HG02981 (cell line): ENCODE results near the gene NRXN2.
"Not testable (repeated sequence)": the region's sequence is repeated elsewhere in the genome, so short reads cannot be mapped to it uniquely, and the experiment has no call there.

ENCODE experiments used
- ATAC-seq: cut with Tn5 transposase; IDR thresholded peaks from one replicate; pipeline ENCODE4 v1.9.1; 2021; ENCODE audit warnings: mild to moderate bottlenecking, moderate library complexity; ENCODE audit not compliant: unreplicated experiment

NRXN2 gene

DNA sequence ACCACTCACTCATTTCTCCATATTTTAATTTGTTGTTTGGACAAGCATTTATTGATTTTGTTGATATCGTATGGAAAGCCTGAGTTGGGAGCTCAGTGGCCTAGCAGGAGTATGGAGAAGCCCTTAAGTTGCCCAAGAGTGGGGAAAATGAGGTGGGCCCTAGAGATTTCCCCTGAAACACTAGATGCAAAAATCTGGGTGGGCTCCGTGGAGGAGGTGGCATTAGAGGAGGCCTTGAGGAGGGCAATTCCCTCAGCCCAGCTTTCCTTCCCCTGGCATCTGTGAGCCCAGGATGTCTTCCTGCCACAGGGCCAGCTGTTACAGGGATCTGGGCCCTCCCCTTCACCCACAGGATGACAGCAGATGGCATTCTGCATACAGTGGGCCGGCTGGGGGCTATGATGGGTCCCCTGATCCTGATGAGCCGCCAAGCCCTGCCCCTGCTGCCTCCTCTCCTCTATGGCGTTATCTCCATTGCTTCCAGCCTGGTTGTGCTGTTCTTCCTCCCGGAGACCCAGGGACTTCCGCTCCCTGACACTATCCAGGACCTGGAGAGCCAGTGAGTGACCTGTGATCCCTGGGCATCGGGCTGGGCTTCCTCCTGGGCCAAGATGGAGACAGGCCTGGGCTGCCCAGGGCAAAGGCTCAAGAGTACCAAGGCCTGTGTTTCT lies 153.6 kb downstream of the NRXN2 start:
- ATAC-seq: no peak

- no peak for ATAC-seq
Measured at GRCh38 chr11:64568584-64569140, 154.3 kb downstream of the NRXN2 start.

- no peak for ATAC-seq
Measured at GRCh38 chr11:64568041-64568571, 154.9 kb downstream of the NRXN2 start.

GRCh38 chr11:64566915-64567891 lies 155.8 kb downstream of the NRXN2 start:
- ATAC-seq: no peak

- no peak for ATAC-seq
Measured at GRCh38 chr11:64566042-64566914, 156.7 kb downstream of the NRXN2 start.

DNA sequence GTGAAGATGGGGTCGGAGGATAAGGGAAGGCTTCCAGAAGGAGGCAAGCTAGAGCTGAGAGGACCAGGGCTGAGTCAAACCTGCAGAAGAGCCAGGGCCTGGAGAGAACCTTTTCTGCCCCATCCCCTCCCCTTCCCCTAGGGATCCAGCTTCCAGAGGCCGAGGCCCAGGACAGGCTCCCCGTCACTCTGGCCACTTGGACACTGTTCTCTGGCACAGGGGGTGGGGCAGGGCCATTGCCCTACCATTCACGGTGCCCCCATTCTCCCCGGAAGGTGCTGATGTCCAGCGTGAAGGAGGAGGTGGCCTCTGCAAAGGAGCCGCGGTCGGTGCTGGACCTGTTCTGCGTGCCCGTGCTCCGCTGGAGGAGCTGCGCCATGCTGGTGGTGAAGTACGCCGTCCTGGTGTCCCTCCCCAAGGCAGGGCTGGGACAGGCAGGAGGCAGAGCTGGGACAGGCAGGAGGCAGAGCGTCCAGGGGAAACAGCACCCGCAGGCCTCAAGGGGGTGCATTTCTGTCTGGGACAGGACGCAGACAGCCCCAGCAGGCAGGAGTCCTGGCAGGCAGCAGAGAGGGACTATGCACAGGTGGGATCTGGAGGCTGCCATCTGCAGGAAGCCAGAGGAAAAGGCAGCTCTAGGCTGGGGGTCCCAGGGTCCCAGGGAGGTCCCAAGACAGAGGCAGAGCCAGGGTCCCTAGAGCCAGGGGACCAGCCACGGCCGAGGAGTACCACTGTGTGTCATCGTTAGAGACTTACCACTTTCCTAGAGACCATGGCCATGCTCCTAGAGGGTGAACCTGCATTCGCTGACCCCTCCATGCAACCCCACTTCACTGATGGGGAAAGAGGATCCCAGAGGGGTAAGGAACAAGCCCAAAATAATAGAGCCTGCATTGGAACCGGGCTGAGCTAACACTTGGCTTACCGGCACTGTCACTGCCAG lies 157.8 kb downstream of the NRXN2 start:
- ATAC-seq: no peak

GRCh38 chr11:64564419-64564818 lies 158.6 kb downstream of the NRXN2 start:
- no peak for ATAC-seq

DNA sequence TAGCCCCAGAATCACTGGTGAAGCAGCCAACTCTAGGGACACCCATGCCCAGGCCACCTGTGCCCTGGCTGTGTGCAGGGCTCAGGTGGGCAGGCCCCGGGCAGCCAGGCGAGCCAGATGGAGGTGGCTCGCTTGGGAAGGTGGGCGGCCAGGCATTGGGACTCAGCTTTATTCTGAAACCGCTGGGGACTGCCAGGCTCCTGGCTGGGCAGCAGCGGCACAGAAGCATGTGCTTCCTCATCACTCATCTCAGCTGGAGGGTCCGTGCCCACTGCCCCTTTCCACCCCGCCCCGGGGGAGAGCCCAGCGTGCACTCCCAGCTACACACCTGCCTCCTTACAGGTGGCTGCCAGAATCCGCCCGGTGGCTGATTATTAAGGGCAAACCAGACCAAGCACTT lies 159.0 kb downstream of the NRXN2 start:
- ATAC-seq: no peak

GRCh38 chr11:64562723-64563351 lies 160.2 kb downstream of the NRXN2 start:
- ATAC-seq: no peak

- ATAC-seq: no peak
Measured at GRCh38 chr11:64561984-64562722, 160.8 kb downstream of the NRXN2 start.

- ATAC-seq: not testable (repeated sequence)
Measured at GRCh38 chr11:64561429-64561828, 161.6 kb downstream of the NRXN2 start.

DNA sequence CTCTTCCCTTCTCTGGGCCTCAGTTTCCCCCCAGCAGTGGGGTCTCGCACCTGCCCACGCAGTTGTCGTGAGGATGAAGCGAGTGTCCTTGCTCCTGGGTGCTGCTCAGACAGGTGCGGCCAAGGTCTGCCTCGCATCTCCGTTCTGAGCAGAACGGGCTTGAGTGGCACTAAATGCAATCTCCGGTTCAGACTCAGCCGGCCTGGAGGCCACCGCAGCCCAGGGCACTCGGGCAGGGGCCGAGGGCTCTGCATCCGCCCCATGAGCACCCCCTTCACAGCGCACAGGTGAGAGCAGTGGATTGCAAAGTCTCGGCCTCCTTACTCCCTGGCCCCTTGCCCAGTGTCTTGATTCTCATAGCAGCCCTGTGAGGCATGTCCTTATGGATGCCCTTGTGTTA lies 162.1 kb downstream of the NRXN2 start:
- no peak for ATAC-seq

DNA sequence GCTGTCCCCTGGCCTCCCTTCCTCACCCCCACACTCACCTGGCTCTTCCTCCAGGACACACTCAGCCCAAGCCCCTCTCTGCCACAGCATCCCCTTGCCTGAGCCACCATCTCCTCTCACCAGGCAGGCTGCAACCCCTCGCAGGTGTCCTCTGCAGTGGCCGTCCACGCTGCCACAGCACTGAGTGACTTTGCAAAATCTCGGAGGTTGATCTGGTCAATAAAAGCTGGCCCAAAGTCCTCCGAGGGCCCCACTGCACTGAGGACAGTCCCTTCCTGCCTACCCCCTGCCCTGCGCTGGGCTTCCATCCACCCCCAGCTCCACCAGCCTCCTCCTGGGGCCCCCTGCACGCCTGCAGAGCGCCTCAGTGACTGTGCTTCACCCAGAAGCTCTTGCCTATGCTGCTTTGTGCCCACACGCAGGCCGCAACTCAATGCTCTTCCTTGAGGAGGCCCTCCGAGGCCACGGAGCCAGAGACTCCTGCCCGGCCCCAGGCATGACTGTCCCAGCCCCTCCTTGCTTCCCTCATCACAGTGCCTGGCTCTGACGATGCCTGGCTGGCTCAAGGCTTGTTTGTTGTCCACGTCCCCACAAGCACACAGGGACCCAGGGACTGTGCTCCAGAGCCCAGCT lies 162.7 kb downstream of the NRXN2 start:
- no peak for ATAC-seq

- ATAC-seq: no peak
Measured at GRCh38 chr11:64559351-64560138, 163.5 kb downstream of the NRXN2 start.

DNA sequence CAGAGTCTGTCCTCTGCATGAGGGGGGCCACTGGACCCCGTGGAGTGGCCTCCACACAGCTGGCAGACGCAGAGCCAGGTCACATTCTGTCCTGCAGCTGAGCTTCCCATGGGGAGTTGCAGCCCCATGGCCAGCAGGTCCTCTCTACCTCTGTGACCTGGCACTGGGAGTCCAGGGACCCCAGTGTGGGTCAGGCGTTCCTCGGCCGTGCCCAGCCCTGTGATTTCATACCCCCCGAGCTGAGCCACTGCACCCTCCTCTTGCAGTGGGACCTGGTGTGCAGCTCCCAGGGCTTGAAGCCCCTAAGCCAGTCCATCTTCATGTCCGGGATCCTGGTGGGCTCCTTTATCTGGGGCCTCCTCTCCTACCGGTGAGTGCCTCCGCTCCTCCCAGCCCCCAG lies 164.1 kb downstream of the NRXN2 start:
- ATAC-seq: no peak

DNA sequence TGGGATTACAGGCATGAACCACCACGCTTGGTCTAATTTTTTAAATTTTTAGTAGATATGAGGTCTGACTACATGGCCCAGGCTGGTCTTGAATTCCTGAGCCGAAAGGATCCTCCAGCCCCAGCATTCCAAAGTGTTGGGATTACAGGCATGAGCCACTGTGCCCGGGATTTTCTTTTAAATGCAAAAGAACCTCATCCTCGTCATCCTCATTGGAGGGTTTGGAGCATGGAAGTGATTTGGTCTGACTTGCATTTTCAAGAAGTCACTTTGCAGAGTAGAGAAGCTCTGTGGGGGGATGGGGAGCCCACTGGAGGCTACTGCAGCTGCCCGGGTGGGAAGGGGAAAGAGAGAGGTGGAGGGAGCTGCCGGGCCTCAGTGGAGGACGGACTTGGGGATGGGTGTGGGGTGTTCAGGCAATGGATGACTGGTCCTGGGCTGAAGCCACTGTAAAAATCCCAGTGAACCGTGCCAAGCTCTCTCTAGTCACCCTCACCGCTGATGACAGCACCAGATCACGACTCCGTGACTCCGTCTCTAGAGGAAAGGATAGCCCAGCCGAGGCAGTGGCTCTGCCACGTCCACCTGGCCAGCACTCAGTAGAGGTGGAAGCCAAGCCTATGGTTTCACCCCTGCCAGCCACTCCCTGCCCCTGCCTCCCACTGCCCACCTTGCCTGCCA lies 164.8 kb downstream of the NRXN2 start:
- ATAC-seq: no peak
